IMR-90 (cell line): ENCODE results near the gene RAB2B. TPM values are rescaled to one million over a fixed set of nuclear protein-coding genes. Genes with fewer than 3 reads are reported as not detected.

Experiments
- ATAC-seq: fragments of 200-7000 bp; cut with Tn5 transposase; 2 replicates; pipeline ENCODE4 v1.9.1; 2020; ENCODE audit warnings: low read depth, mild to moderate bottlenecking, moderate library complexity
- BruUV-seq: library from RNA; stranded (reverse); fragments of 400-500 nt; replicated peaks from 2 replicates; lab custom pipeline; 2021; lab: Mats Ljungman, UMichigan
- CTCF ChIA-PET: fragments of 300-600 bp; formaldehyde crosslinking; extraction: SDS; loops from one replicate; lab custom pipeline; 2021; ENCODE audit warnings: antibody characterized with exemption; lab: Yijun Ruan, JAX
- POLR2A ChIA-PET: fragments of 300-600 bp; sonication (Branson Sonifier 250); formaldehyde crosslinking; loops from one replicate; lab custom pipeline; 2022; ENCODE audit warnings: antibody characterized with exemption; ENCODE audit not compliant: unreplicated experiment; lab: Charles Lee
- DNase-seq: peaks from one replicate; pipeline ENCODE4 v3.0.0; 2013
- H2AFZ ChIP-seq: replicated peaks from 2 replicates; pipeline ENCODE3; 2013; ENCODE audit warnings: low read length, mild to moderate bottlenecking; ENCODE audit not compliant: poor library complexity
- H2AK5ac ChIP-seq: 2 replicates; pipeline ENCODE4 v1.6.1; 2013; ENCODE audit warnings: low read depth, low read length, inconsistent platforms
- H2AK9ac ChIP-seq: replicated peaks from 2 replicates; pipeline ENCODE3; 2013; ENCODE audit warnings: mild to moderate bottlenecking, low read depth, low read length, moderate library complexity; ENCODE audit not compliant: poor library complexity
- H2BK120ac ChIP-seq: 2 replicates; pipeline ENCODE4 v1.6.1; 2013; ENCODE audit warnings: low read depth, low read length, inconsistent platforms
- H2BK15ac ChIP-seq: 3 replicates; pipeline ENCODE4 v1.6.1; 2013; ENCODE audit warnings: low read depth, low read length, inconsistent platforms
- H2BK20ac ChIP-seq: 2 replicates; pipeline ENCODE4 v1.6.1; 2013; ENCODE audit warnings: low read depth, mild to moderate bottlenecking, inconsistent platforms, low read length, moderate library complexity
- H2BK5ac ChIP-seq: 2 replicates; pipeline ENCODE4 v1.6.1; 2013; ENCODE audit warnings: mild to moderate bottlenecking, low read depth, low read length, inconsistent platforms; ENCODE audit not compliant: poor library complexity, severe bottlenecking
- H3K14ac ChIP-seq: replicated peaks from 2 replicates; pipeline ENCODE4 v1.6.1; 2013; ENCODE audit warnings: low read depth, low read length, inconsistent platforms
- H3K18ac ChIP-seq: 2 replicates; pipeline ENCODE4 v1.6.1; 2013; ENCODE audit warnings: low read depth, low read length, control low read depth
- H3K23ac ChIP-seq: 2 replicates; pipeline ENCODE4 v1.6.1; 2013; ENCODE audit warnings: low read depth, low read length, inconsistent platforms
- H3K27ac ChIP-seq: 2 replicates; pipeline ENCODE4 v1.5.1; 2013; ENCODE audit warnings: mild to moderate bottlenecking, control low read depth, low read length; ENCODE audit not compliant: insufficient read depth
- H3K27me3 ChIP-seq: 2 replicates; pipeline ENCODE4 v1.6.1; 2013; ENCODE audit warnings: low read length; ENCODE audit not compliant: control insufficient read depth, insufficient read depth
- H3K36me3 ChIP-seq: 2 replicates; pipeline ENCODE4 v1.6.1; 2013; ENCODE audit warnings: low read length, mixed read lengths; ENCODE audit not compliant: control insufficient read depth, insufficient read depth
- H3K4ac ChIP-seq: 2 replicates; pipeline ENCODE4 v1.6.1; 2013; ENCODE audit warnings: low read depth, low read length, inconsistent platforms
- H3K4me1 ChIP-seq: 2 replicates; pipeline ENCODE4 v1.6.1; 2013; ENCODE audit warnings: low read length, mixed read lengths; ENCODE audit not compliant: control insufficient read depth, insufficient read depth
- H3K4me2 ChIP-seq: 2 replicates; pipeline ENCODE4 v1.6.1; 2013; ENCODE audit warnings: low read depth, mild to moderate bottlenecking, control low read depth, low read length, moderate library complexity
- H3K4me3 ChIP-seq: 2 replicates; pipeline ENCODE4 v1.5.1; 2013; ENCODE audit warnings: low read depth, mild to moderate bottlenecking, control low read depth, low read length, moderate library complexity; ENCODE audit not compliant: insufficient read depth
- H3K56ac ChIP-seq: 2 replicates; pipeline ENCODE4 v1.6.1; 2013; ENCODE audit warnings: low read length, inconsistent platforms; ENCODE audit not compliant: insufficient read depth; ENCODE audit errors: extremely low read depth
- H3K79me1 ChIP-seq, 2 experiments: 2 replicates each; pipeline ENCODE4 v1.6.1; 2013; ENCODE audit warnings: low read length in 2 of 2, inconsistent platforms in 1 of 2, low read depth in 1 of 2
- H3K9ac ChIP-seq: 2 replicates; pipeline ENCODE4 v1.6.1; 2013; ENCODE audit warnings: low read depth, low read length, control low read depth
- H3K9me1 ChIP-seq: 2 replicates; pipeline ENCODE4 v1.6.1; 2013; ENCODE audit warnings: low read length, inconsistent platforms; ENCODE audit not compliant: insufficient read depth
- H3K9me3 ChIP-seq: 2 replicates; pipeline ENCODE4 v1.6.1; 2013; ENCODE audit warnings: low read length; ENCODE audit not compliant: control insufficient read depth, insufficient read depth
- H4K20me1 ChIP-seq: 2 replicates; pipeline ENCODE4 v1.6.1; 2013; ENCODE audit warnings: low read length, inconsistent platforms; ENCODE audit not compliant: insufficient read depth
- H4K5ac ChIP-seq: 2 replicates; pipeline ENCODE4 v1.6.1; 2013; ENCODE audit warnings: mild to moderate bottlenecking, low read depth, low read length, control low read depth
- H4K8ac ChIP-seq, 2 experiments: 2 replicates each; pipeline ENCODE4 v1.6.1; 2013; ENCODE audit warnings: low read depth in 2 of 2, low read length in 2 of 2, control low read depth in 1 of 2, inconsistent platforms in 1 of 2
- H4K91ac ChIP-seq: 2 replicates; pipeline ENCODE4 v1.6.1; 2013; ENCODE audit warnings: low read depth, low read length, inconsistent platforms; ENCODE audit not compliant: insufficient read depth
- BHLHE40 ChIP-seq: fragments of 150-350 bp; IDR thresholded peaks from 2 replicates; pipeline ENCODE4 v1.6.1; 2016; ENCODE audit warnings: mild to moderate bottlenecking, low read depth, low read length
- CEBPB ChIP-seq: IDR thresholded peaks from 2 replicates; pipeline ENCODE4 v1.6.1; 2012; ENCODE audit warnings: low read depth, low read length, improper control_type of control experiment
- CHD1 ChIP-seq: IDR thresholded peaks from 2 replicates; pipeline ENCODE4 v1.6.1; 2012; ENCODE audit warnings: low read depth, low read length, improper control_type of control experiment
- CTCF ChIP-seq: conservative IDR thresholded peaks from 2 replicates; pipeline ENCODE4 v1.5.1; 2012; ENCODE audit warnings: mild to moderate bottlenecking, low read depth, low read length, improper control_type of control experiment
- ELK1 ChIP-seq: fragments of 150-350 bp; IDR thresholded peaks from 2 replicates; pipeline ENCODE4 v1.6.1; 2016; ENCODE audit warnings: low read depth, mild to moderate bottlenecking, low read length, moderate library complexity, borderline replicate concordance
- FOS ChIP-seq: fragments of 150-350 bp; IDR thresholded peaks from 2 replicates; pipeline ENCODE4 v1.6.1; 2016; ENCODE audit warnings: low read depth, low read length
- MAFK ChIP-seq: IDR thresholded peaks from 2 replicates; pipeline ENCODE4 v1.6.1; 2012; ENCODE audit warnings: low read depth, low read length, improper control_type of control experiment
- MAZ ChIP-seq: IDR thresholded peaks from 2 replicates; pipeline ENCODE4 v1.6.1; 2012; ENCODE audit warnings: low read depth, mild to moderate bottlenecking, low read length, improper control_type of control experiment, moderate library complexity, borderline replicate concordance
- MXI1 ChIP-seq: IDR thresholded peaks from 2 replicates; pipeline ENCODE4 v1.6.1; 2012; ENCODE audit warnings: low read depth, mild to moderate bottlenecking, low read length, moderate library complexity, borderline replicate concordance
- NFE2L2 ChIP-seq: fragments of 150-350 bp; IDR thresholded peaks from 2 replicates; pipeline ENCODE4 v1.6.1; 2016; ENCODE audit warnings: low read depth, mild to moderate bottlenecking, low read length
- POLR2A ChIP-seq: IDR thresholded peaks from 2 replicates; pipeline ENCODE4 v1.6.1; 2012; ENCODE audit warnings: mild to moderate bottlenecking, low read depth, low read length
- RAD21 ChIP-seq: IDR thresholded peaks from 2 replicates; pipeline ENCODE4 v1.6.1; 2012; ENCODE audit warnings: low read length, improper control_type of control experiment
- RCOR1 ChIP-seq: IDR thresholded peaks from 2 replicates; pipeline ENCODE4 v1.6.1; 2012; ENCODE audit warnings: mild to moderate bottlenecking, low read length, improper control_type of control experiment; ENCODE audit not compliant: insufficient replicate concordance
- RFX5 ChIP-seq: IDR thresholded peaks from 2 replicates; pipeline ENCODE4 v1.8.0; 2012; ENCODE audit warnings: low read depth, mild to moderate bottlenecking, low read length, moderate library complexity
- SMC3 ChIP-seq: fragments of 150-350 bp; IDR thresholded peaks from 2 replicates; pipeline ENCODE4 v1.6.1; 2016; ENCODE audit warnings: low read depth, mild to moderate bottlenecking, antibody characterized with exemption, low read length, moderate library complexity
- USF2 ChIP-seq: fragments of 150-350 bp; IDR thresholded peaks from 2 replicates; pipeline ENCODE4 v1.6.1; 2017; ENCODE audit warnings: mild to moderate bottlenecking, antibody characterized with exemption, low read length, low read depth
- WGBS, 2 experiments: methylation state at CpG; one replicate each; pipeline versions ENCODE4 v1.1.5 to v1.1.7; 2013; ENCODE audit warnings: missing lambda C conversion rate in 2 of 2; ENCODE audit not compliant: insufficient read length in 1 of 2; ENCODE audit errors: extremely low coverage in 2 of 2; 5-methylcytosine and 5-hydroxymethylcytosine counted together
- dilution Hi-C: fragments of 300-500 bp; cut with HindIII; formaldehyde crosslinking; loops from one replicate; pipeline ENCODE4 v1.14.3; 2018; ENCODE audit warnings: low sequenced_read_pairs; ENCODE audit not compliant: unreplicated experiment
- in situ Hi-C: fragments of 300-500 bp; cut with MboI; formaldehyde crosslinking; loops from 3 replicates; pipeline ENCODE4 v1.14.3; 2019; ENCODE audit warnings: low sequenced_read_pairs, inconsistent platforms, mixed read lengths
- intact Hi-C: fragments of 100-400 bp; cut with micrococcal nuclease; formaldehyde crosslinking; loops from 2 replicates; pipeline ENCODE4 v1.10.0; 2022
- polyA plus RNA-seq, 3 experiments: library from polyadenylated mRNA; depleted of rRNA; stranded (reverse); fragments of >200 nt; gene quantifications; 2 replicates each; pipeline ENCODE4 v1.2.3, GENCODE V29; 2012; ENCODE audit warnings: low replicate concordance in 1 of 3
- total RNA-seq: library from RNA; depleted of rRNA; stranded (reverse); fragments of >200 nt; gene quantifications from 2 replicates; pipeline ENCODE4 v1.2.3, GENCODE V29; 2012

RAB2B gene
- total and polyA plus RNA-seq, 2 of the 4 experiments (the other 2 are of a cell fraction), result 17.1 to 26.2 TPM

GRCh38 chr14:21525571-21525961, 48.8 kb upstream of the RAB2B start:
- intact Hi-C loops (no loop called here), dilution Hi-C loops (no loop called here), in situ Hi-C loops (no loop called here)
- Histone ChIP-seq H3K56ac (no peak overlapping the region), H2AK5ac (peak overlapping the region; percentile 43), H3K36me3 (peaks cover 15% of the 10 kb centered on the region; the same call in 1 of the 2 replicates), H3K18ac (peak overlapping the region; percentile 43; the same call in 1 of the 2 replicates), H3K14ac (peak overlapping the region; percentile 90), H3K27ac (peak overlapping the region; percentile 66), H2AK9ac (peak overlapping the region; percentile 93), H2BK5ac (no peak overlapping the region), H3K4me1 (peaks cover 4% of the 10 kb centered on the region), H3K9me1 (peaks cover 4% of the 10 kb centered on the region), H4K20me1 (no peaks in the 10 kb centered on the region; the same call in 1 of the 2 replicates), H3K9ac (peak overlapping the region; percentile 90), H3K27me3 (peaks cover 6% of the 10 kb centered on the region), H3K4me3 (peak overlapping the region; percentile 100), H3K4me2 (peak overlapping the region; percentile 95), H3K23ac (peak overlapping the region; percentile 85; the same call in 1 of the 2 replicates), H2BK15ac (no peak overlapping the region), H4K8ac (peak overlapping the region; percentile 70 to 80; a peak in 3 of 4 replicates), H2BK20ac (no peak overlapping the region), H2AFZ (peak overlapping the region; percentile 96), H3K79me1 (peaks cover 0 to 19% of the 10 kb centered on the region in 2 experiments; a peak in 2 of 4 replicates), H3K9me3 (no peaks in the 10 kb centered on the region), H2BK120ac (no peak overlapping the region; the same call in 1 of the 2 replicates), H4K5ac (peak overlapping the region; percentile 92; the same call in 1 of the 2 replicates), H4K91ac (no peak overlapping the region; the same call in 1 of the 2 replicates), H3K4ac (peak overlapping the region; percentile 72)
- DNase-seq (peak; percentile 20), ATAC-seq (peak; percentile 59)
- ChIA-PET CTCF (interaction anchor here (1.4 kb wide), 2 partner anchors 14 to 32 kb away, joined by 4 to 11 read pairs; partner anchors contain the start of gene METTL3), POLR2A (no interaction called here)
- TF ChIP-seq CEBPB (no peak), MAZ (no peak), BHLHE40 (no peak), USF2 (no peak), SMC3 (no peak), POLR2A (no peak), RCOR1 (no peak), RFX5 (no peak), ELK1 (no peak), CHD1 (no peak), NFE2L2 (no peak), RAD21 (no peak), FOS (no peak), CTCF (no peak), MXI1 (no peak), MAFK (no peak)
- 45% methylated on average over 4 of the region's 12 CpGs; no CpG with 5 or more reads in 1 of the 2 experiments for WGBS, 2 experiments
- BruUV-seq, result no TSS peak
